Measurements from ENCODE around the gene SHOX. TPM values are rescaled to one million over a fixed set of nuclear protein-coding genes. Genes with fewer than 3 reads are reported as not detected.
"Not testable (repeated sequence)": the region's sequence is repeated elsewhere in the genome, so short reads cannot be mapped to it uniquely, and the experiment has no call there.

Gene SHOX
- total RNA-seq, 5 donors from 2014 or later (not counting 1 experiment from before 2014, with no cell fraction given), result not detected

DNA sequence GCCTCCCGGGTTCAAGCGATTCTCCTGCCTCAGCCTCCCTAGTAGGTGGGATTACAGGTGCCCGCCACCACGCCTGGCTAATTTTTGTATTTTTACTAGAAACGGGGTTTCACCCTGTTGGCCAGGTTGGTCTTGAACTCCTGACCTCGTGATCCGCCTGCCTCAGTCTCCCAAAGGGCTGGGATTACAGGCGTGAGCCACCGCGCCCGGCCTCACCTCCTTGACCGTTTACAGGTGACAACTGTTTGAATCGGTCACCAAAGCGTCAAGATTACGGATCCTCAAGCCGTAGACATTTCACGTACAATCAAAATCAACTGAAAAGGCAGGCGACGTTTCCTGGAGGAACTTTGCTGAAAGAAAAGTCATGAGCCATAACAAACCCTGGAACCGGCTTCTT lies 41.3 kb upstream of the SHOX start:
- H3K36me3 Mint-ChIP-seq, CTCF ChIA-PET, H3K27ac Mint-ChIP-seq: not testable (repeated sequence)

DNA sequence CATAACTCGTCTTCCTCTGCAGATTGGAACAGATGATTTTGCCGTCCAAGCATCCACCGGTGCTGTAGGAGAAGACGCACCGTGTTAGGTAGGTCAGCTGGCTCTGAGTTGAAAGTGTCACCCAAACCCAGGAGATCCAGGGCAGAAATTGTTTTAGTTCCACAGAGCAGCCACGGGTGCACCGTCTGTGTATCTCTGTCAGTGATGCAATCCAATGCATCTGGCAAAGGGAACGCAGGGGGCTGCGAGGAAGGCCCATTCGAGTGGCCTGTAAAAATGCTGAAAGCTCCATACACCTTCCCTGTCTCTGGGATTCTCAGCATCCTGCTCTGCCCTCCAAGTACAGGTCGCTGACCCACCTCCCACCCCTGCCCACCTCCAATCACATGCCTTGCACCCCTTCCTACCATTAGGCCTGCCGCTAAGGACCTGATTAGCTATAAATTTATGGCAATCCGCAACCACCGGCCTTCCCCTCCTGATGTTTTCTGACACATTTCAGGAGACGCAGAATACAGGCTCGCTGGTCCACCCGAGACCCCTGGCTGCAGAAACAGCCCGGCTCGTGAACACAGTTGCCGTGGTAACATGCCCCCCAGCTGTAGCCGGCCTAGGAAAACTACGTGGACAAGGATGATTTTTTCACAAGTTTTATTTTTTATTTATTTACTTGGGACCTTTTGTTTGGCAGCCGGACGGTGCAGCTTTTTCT lies 39.7 kb upstream of the SHOX start:
- Histone ChIP-seq H3K36me3 (ENCODE audit: control insufficient read depth in 2 of 2, extremely low read depth in 1 of 2, insufficient read depth in 1 of 2, low read length in 1 of 2) (no peaks in the 10 kb centered on the region), H3K4me1 (ENCODE audit: control insufficient read depth in 1 of 2, extremely low read depth in 1 of 2, insufficient read depth in 2 of 2, low read length in 2 of 2) (no peaks in the 10 kb centered on the region), H3K27ac (ENCODE audit: low read length) (no peak overlapping the region), H3K9me3 (no peaks in the 10 kb centered on the region), H3K27me3 (replicated peaks in 1 of 2; ENCODE audit: control insufficient read depth in 2 of 2, extremely low read depth in 1 of 2, insufficient read depth in 2 of 2, low read length in 1 of 2) (no peaks in the 10 kb centered on the region), H3K4me3 (ENCODE audit: control insufficient read depth in 1 of 2, extremely low read depth in 1 of 2, low read length in 1 of 2) (no peak overlapping the region)
- Mint-ChIP-seq H3K36me3 (no peaks in the 10 kb centered on the region), H3K4me3 (no peak overlapping the region), H3K27ac (no peak overlapping the region), H3K9me3 (peaks cover 2 to 11% (median 7%) of the 10 kb centered on the region in 3 donors), H3K27me3 (peaks cover 0 to 7% of the 10 kb centered on the region in 2 donors), H3K4me1 (no peaks in the 10 kb centered on the region)
- DNase-seq (no peak), ATAC-seq (replicated peaks in 1 of 4) (no peak)
- ChIA-PET CTCF (no interaction called here), POLR2A (no interaction called here)
- 80% methylated on average over 18 of the region's 24 CpGs for WGBS (ENCODE audit: insufficient coverage)

More for the DNA sequence above, 41.3 kb upstream of the SHOX start:
- H3K27me3 Mint-ChIP-seq; H3K27ac ChIP-seq (ENCODE audit: low read length); H3K27me3 ChIP-seq (replicated peaks in 1 of 2; ENCODE audit: control insufficient read depth in 2 of 2, extremely low read depth in 1 of 2, insufficient read depth in 2 of 2, low read length in 1 of 2); ATAC-seq (replicated peaks in 1 of 4); H3K4me1 ChIP-seq (ENCODE audit: control insufficient read depth in 1 of 2, extremely low read depth in 1 of 2, insufficient read depth in 2 of 2, low read length in 2 of 2); POLR2A ChIA-PET; H3K36me3 ChIP-seq (ENCODE audit: control insufficient read depth in 2 of 2, extremely low read depth in 1 of 2, insufficient read depth in 1 of 2, low read length in 1 of 2); H3K4me3 ChIP-seq (ENCODE audit: control insufficient read depth in 1 of 2, extremely low read depth in 1 of 2, low read length in 1 of 2); H3K9me3 Mint-ChIP-seq; DNase-seq; H3K4me3 Mint-ChIP-seq; H3K4me1 Mint-ChIP-seq; H3K9me3 ChIP-seq: not testable (repeated sequence)
- 83% methylated on average over 17 of the region's 20 CpGs for WGBS (ENCODE audit: insufficient coverage)

DNA sequence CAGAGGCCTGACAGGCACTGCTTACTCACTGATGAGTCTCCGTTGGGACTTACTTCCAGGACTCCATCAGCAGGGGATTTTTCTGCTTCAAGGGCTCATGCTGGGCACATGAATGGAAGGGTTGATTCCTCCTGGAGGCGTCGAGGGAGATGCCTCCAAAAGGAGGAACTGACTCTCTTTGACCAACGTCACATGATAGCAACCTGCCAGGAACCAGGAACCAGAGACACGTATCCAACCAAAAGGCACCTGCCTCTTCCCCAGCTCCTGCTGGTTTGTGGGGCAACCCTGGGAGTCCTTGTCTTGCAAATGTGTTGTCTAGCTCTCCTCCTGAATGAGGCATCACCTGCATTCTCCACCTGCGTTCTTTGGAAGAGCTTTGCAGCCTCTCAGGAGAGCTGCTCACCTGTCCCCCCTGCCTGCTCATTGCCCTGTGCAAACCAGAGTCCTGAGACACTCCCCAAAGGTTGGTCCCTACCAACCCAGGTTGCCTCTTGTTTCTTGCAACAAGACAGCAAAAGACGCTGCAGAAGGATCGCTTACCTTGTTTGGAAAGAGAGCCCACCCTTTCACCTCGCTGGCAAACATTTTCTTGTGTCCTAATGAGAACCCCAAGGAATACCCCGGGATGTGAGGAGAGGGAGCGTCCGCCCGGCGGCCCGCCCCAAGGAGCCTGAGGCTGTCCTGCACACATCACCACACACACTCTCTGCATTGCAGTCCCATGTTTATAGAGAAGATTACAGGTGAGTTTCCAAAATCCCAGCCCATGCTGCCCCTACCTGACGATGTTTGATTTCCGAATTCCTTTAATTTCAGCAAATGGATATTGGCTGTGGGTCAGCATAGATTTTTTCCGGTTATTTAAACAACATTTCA lies 30.5 kb upstream of the SHOX start:
- 59% methylated on average over 6 of the region's 18 CpGs for WGBS (ENCODE audit: insufficient coverage)
- no peak overlapping the region for H3K4me3 ChIP-seq (ENCODE audit: control insufficient read depth in 1 of 2, extremely low read depth in 1 of 2, low read length in 1 of 2)
- ATAC-seq (replicated peaks in 1 of 4), result no peak
- H3K4me1 ChIP-seq (ENCODE audit: control insufficient read depth in 1 of 2, extremely low read depth in 1 of 2, insufficient read depth in 2 of 2, low read length in 2 of 2), result no peaks in the 10 kb centered on the region
- ChIA-PET POLR2A (no interaction called here), CTCF (no interaction called here)
- Mint-ChIP-seq H3K27ac (no peak overlapping the region), H3K4me1 (no peaks in the 10 kb centered on the region), H3K4me3 (no peak overlapping the region), H3K36me3 (no peaks in the 10 kb centered on the region), H3K27me3 (peaks cover 2 to 4% of the 10 kb centered on the region in 2 donors), H3K9me3 (peaks cover 10 to 40% (median 21%) of the 10 kb centered on the region in 3 donors)
- H3K27ac ChIP-seq (ENCODE audit: low read length), result no peak overlapping the region
- H3K27me3 ChIP-seq (replicated peaks in 1 of 2; ENCODE audit: control insufficient read depth in 2 of 2, extremely low read depth in 1 of 2, insufficient read depth in 2 of 2, low read length in 1 of 2), result peaks cover 0 to 8% of the 10 kb centered on the region in 2 experiments
- no peaks in the 10 kb centered on the region for H3K9me3 ChIP-seq
- no peaks in the 10 kb centered on the region for H3K36me3 ChIP-seq (ENCODE audit: control insufficient read depth in 2 of 2, extremely low read depth in 1 of 2, insufficient read depth in 1 of 2, low read length in 1 of 2)
- no peak for DNase-seq

DNA sequence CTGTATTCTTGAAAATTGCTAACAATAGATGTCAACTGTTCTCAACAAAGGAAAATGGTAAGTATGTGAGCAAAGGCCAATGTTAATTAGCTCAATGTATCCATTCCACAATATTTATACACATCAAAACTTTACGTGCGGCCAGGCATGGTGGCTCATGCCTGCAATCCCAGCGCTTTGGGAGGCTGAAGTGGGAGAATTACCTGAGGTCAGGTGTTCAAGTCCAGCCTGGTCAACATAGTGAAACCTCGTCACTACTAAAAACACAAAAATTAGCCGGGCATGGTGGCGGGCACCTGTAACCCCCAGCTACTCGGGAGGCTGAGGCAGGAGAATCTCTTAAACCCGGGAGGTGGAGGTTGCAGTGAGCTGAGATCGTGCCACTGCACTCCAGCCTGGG lies 27.6 kb upstream of the SHOX start:
- H3K9me3 ChIP-seq; H3K4me1 Mint-ChIP-seq; H3K27ac Mint-ChIP-seq; H3K27me3 ChIP-seq (replicated peaks in 1 of 2; ENCODE audit: control insufficient read depth in 2 of 2, extremely low read depth in 1 of 2, insufficient read depth in 2 of 2, low read length in 1 of 2); CTCF ChIA-PET; H3K36me3 ChIP-seq (ENCODE audit: control insufficient read depth in 2 of 2, extremely low read depth in 1 of 2, insufficient read depth in 1 of 2, low read length in 1 of 2); H3K4me1 ChIP-seq (ENCODE audit: control insufficient read depth in 1 of 2, extremely low read depth in 1 of 2, insufficient read depth in 2 of 2, low read length in 2 of 2); H3K27ac ChIP-seq (ENCODE audit: low read length); H3K36me3 Mint-ChIP-seq; H3K4me3 Mint-ChIP-seq; H3K4me3 ChIP-seq (ENCODE audit: control insufficient read depth in 1 of 2, extremely low read depth in 1 of 2, low read length in 1 of 2); POLR2A ChIA-PET; ATAC-seq (replicated peaks in 1 of 4); H3K27me3 Mint-ChIP-seq; DNase-seq: not testable (repeated sequence)
- H3K9me3 Mint-ChIP-seq, result peaks cover 0 to 21% (median 3%) of the 10 kb centered on the region in 3 donors
- WGBS (ENCODE audit: insufficient coverage), result 94% methylated on average over 3 of the region's 9 CpGs

DNA sequence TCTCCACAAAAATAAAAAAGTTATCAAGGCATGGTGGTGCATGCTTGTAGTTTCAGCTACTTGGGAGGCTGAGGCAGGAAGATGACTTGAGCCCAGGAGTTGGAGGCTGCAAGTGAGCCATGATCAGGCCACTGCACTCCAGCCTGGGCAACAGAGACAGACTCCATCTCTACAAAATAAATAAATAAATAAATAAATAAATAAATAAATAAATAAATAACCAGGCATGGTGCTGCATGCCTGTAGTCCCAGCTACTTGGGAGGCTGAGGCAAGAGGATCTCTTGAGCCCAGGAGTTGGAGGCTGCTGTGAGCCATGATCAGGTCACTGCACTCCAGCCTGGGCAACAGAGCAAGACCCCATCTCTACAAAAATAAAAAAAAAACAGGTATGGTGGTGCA lies 26.0 kb upstream of the SHOX start:
- H3K4me3 ChIP-seq (ENCODE audit: control insufficient read depth in 1 of 2, extremely low read depth in 1 of 2, low read length in 1 of 2); H3K27ac ChIP-seq (ENCODE audit: low read length); H3K4me3 Mint-ChIP-seq; DNase-seq; H3K27me3 ChIP-seq (replicated peaks in 1 of 2; ENCODE audit: control insufficient read depth in 2 of 2, extremely low read depth in 1 of 2, insufficient read depth in 2 of 2, low read length in 1 of 2); H3K9me3 ChIP-seq; ATAC-seq (replicated peaks in 1 of 4); H3K36me3 ChIP-seq (ENCODE audit: control insufficient read depth in 2 of 2, extremely low read depth in 1 of 2, insufficient read depth in 1 of 2, low read length in 1 of 2); H3K27ac Mint-ChIP-seq; H3K4me1 ChIP-seq (ENCODE audit: control insufficient read depth in 1 of 2, extremely low read depth in 1 of 2, insufficient read depth in 2 of 2, low read length in 2 of 2); CTCF ChIA-PET; H3K4me1 Mint-ChIP-seq; H3K36me3 Mint-ChIP-seq; H3K27me3 Mint-ChIP-seq; POLR2A ChIA-PET: not testable (repeated sequence)
- H3K9me3 Mint-ChIP-seq, result peaks cover 0 to 19% (median 3%) of the 10 kb centered on the region in 3 donors

DNA sequence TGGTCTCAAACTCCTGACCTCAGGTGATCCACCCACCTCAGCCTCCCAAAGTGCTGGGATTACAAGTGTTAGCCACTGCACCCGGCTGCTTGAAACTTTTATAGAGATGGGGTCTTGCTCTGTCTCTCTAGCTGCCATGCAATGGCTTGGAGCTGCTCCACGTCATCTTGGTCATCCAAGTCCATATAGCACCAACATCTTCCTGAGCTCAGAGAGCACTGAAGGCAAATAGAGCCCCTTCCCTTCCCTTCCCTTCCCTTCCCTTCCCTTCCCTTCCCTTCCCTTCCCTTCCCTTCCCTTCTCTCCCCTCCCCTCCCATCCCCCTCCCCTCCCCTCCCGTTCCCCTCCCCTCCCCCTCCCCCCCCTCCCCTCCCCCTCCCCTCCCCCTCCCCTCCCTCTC lies 22.5 kb upstream of the SHOX start:
- ATAC-seq (replicated peaks in 1 of 4); H3K36me3 Mint-ChIP-seq; H3K4me3 Mint-ChIP-seq; H3K4me1 ChIP-seq (ENCODE audit: control insufficient read depth in 1 of 2, extremely low read depth in 1 of 2, insufficient read depth in 2 of 2, low read length in 2 of 2); H3K4me3 ChIP-seq (ENCODE audit: control insufficient read depth in 1 of 2, extremely low read depth in 1 of 2, low read length in 1 of 2); H3K27ac ChIP-seq (ENCODE audit: low read length); DNase-seq; H3K27me3 ChIP-seq (replicated peaks in 1 of 2; ENCODE audit: control insufficient read depth in 2 of 2, extremely low read depth in 1 of 2, insufficient read depth in 2 of 2, low read length in 1 of 2); H3K9me3 ChIP-seq; H3K36me3 ChIP-seq (ENCODE audit: control insufficient read depth in 2 of 2, extremely low read depth in 1 of 2, insufficient read depth in 1 of 2, low read length in 1 of 2); H3K27ac Mint-ChIP-seq; CTCF ChIA-PET; POLR2A ChIA-PET; H3K27me3 Mint-ChIP-seq; H3K4me1 Mint-ChIP-seq: not testable (repeated sequence)
- no CpG with 5 or more reads among the region's 3 CpGs for WGBS (ENCODE audit: insufficient coverage)
- H3K9me3 Mint-ChIP-seq, result peaks cover 8 to 26% (median 10%) of the 10 kb centered on the region in 3 donors

Data from T-cell (primary cell).